Neural cell (in vitro differentiated cells): ENCODE results near the gene AIF1. TPM values are rescaled to one million over a fixed set of nuclear protein-coding genes. Genes with fewer than 3 reads are reported as not detected.

Experiments used
- H2AFZ ChIP-seq: fragments of 200-600, 300-800 bp; sonication (generic), shearing (Covaris generic); 2 replicates; pipeline ENCODE4 v1.6.0; 2014; ENCODE audit warnings: low read depth, mild to moderate bottlenecking, antibody characterized with exemption, low read length, moderate library complexity
- H3F3A ChIP-seq: fragments of 200-600 bp; shearing (Covaris generic); 2 replicates; pipeline ENCODE4 v1.6.1; 2016; ENCODE audit warnings: mild to moderate bottlenecking, moderate library complexity, mixed read lengths, antibody characterized with exemption, low read length; ENCODE audit not compliant: insufficient read depth, poor library complexity, severe bottlenecking
- H3K27ac ChIP-seq: fragments of 200-600, 300-800 bp; sonication (generic), shearing (Covaris generic); 2 replicates; pipeline ENCODE4 v1.5.1; 2014; ENCODE audit warnings: mild to moderate bottlenecking, low read length, moderate library complexity
- H3K27me3 ChIP-seq: fragments of 300-800, 200-600 bp; sonication (generic), shearing (Covaris generic); 2 replicates; pipeline ENCODE4 v1.6.0; 2014; ENCODE audit warnings: mild to moderate bottlenecking, low read depth, low read length, moderate library complexity; ENCODE audit not compliant: insufficient read depth
- H3K36me3 ChIP-seq: fragments of 300-800, 200-600 bp; sonication (generic), shearing (Covaris generic); 2 replicates; pipeline ENCODE4 v1.5.1; 2014; ENCODE audit warnings: mild to moderate bottlenecking, antibody characterized with exemption, low read length, moderate library complexity; ENCODE audit not compliant: insufficient read depth
- H3K4me2 ChIP-seq: fragments of 300-800, 200-600 bp; sonication (generic), shearing (Covaris generic); 2 replicates; pipeline ENCODE4 v1.6.0; 2014; ENCODE audit warnings: mild to moderate bottlenecking, low read length
- H3K4me3 ChIP-seq: fragments of 300-800, 200-600 bp; sonication (generic), shearing (Covaris generic); 2 replicates; pipeline ENCODE4 v1.5.1; 2014; ENCODE audit warnings: mild to moderate bottlenecking, low read length, moderate library complexity
- H3K79me2 ChIP-seq: fragments of 200-600 bp; shearing (Covaris generic); replicated peaks from 2 replicates; pipeline ENCODE4 v1.6.0; 2014; ENCODE audit warnings: mild to moderate bottlenecking, low read length, moderate library complexity; ENCODE audit not compliant: insufficient read depth
- H3K9ac ChIP-seq: fragments of 300-800, 200-600 bp; sonication (generic), shearing (Covaris generic); 2 replicates; pipeline ENCODE4 v1.6.1; 2016; ENCODE audit warnings: mild to moderate bottlenecking, low read length, mixed read lengths
- H3K9me2 ChIP-seq: fragments of 200-600 bp; shearing (Covaris generic); 2 replicates; pipeline ENCODE4 v1.6.1; 2016; ENCODE audit warnings: mild to moderate bottlenecking, low read length, mixed read lengths; ENCODE audit not compliant: insufficient read depth
- H3K9me3 ChIP-seq: fragments of 200-600, 300-800 bp; sonication (generic), shearing (Covaris generic); 2 replicates; pipeline ENCODE4 v1.6.1; 2016; ENCODE audit warnings: mild to moderate bottlenecking, mixed run types, low read length, moderate library complexity, mixed read lengths
- H4K20me1 ChIP-seq: fragments of 200-600 bp; shearing (Covaris generic); 2 replicates; pipeline ENCODE4 v1.6.1; 2016; ENCODE audit warnings: mild to moderate bottlenecking, mixed run types; ENCODE audit not compliant: insufficient read depth
- EP300 ChIP-seq: fragments of 450-650 bp; conservative IDR thresholded peaks from 2 replicates; pipeline ENCODE4 v1.6.1; 2014; ENCODE audit warnings: antibody characterized with exemption, mild to moderate bottlenecking, moderate library complexity; ENCODE audit not compliant: poor library complexity, severe bottlenecking
- EZH2 ChIP-seq: fragments of 200-600, 300-800 bp; shearing (Covaris generic), sonication (generic); IDR thresholded peaks from 2 replicates; pipeline ENCODE4 v1.6.1; 2014; ENCODE audit warnings: antibody characterized with exemption, low read length, borderline replicate concordance, mild to moderate bottlenecking; ENCODE audit not compliant: insufficient read depth, poor library complexity, severe bottlenecking
- MXI1 ChIP-seq: fragments of 450-650 bp; conservative IDR thresholded peaks from 2 replicates; pipeline ENCODE4 v1.6.1; 2014; ENCODE audit warnings: antibody characterized with exemption, mild to moderate bottlenecking; ENCODE audit not compliant: poor library complexity, severe bottlenecking
- POLR2AphosphoS5 ChIP-seq: IDR thresholded peaks from 2 replicates; pipeline ENCODE4 v1.6.1; 2012
- RAD21 ChIP-seq: fragments of 450-650 bp; conservative IDR thresholded peaks from 2 replicates; pipeline ENCODE4 v1.6.1; 2014; ENCODE audit warnings: antibody characterized with exemption, mild to moderate bottlenecking, moderate library complexity
- SMC3 ChIP-seq: fragments of 450-650 bp; conservative IDR thresholded peaks from 2 replicates; pipeline ENCODE4 v1.6.1; 2014; ENCODE audit warnings: antibody characterized with exemption, mild to moderate bottlenecking, moderate library complexity; ENCODE audit not compliant: poor library complexity
- TAF1 ChIP-seq: IDR thresholded peaks from 2 replicates; pipeline ENCODE4 v1.6.1; 2012; ENCODE audit warnings: low read depth
- polyA plus RNA-seq: library from polyadenylated mRNA; depleted of rRNA; stranded (reverse); fragments of >200 nt; gene quantifications from 2 replicates; pipeline ENCODE4 v1.2.3, GENCODE V29; 2014
- TF ChIP-seq, protein P1 (sequence below): fragments of 450-650 bp; IDR thresholded peaks from 2 replicates; pipeline ENCODE4 v1.5.1; 2014; ENCODE audit warnings: antibody characterized with exemption, mild to moderate bottlenecking, moderate library complexity; ENCODE audit not compliant: poor library complexity, severe bottlenecking
- TF ChIP-seq, protein P2 (sequence below): IDR thresholded peaks from 2 replicates; pipeline ENCODE4 v1.6.1; 2012; ENCODE audit warnings: borderline replicate concordance

The AIF1 gene
- polyA plus RNA-seq, 1 donor from 2014 or later = not detected

DNA sequence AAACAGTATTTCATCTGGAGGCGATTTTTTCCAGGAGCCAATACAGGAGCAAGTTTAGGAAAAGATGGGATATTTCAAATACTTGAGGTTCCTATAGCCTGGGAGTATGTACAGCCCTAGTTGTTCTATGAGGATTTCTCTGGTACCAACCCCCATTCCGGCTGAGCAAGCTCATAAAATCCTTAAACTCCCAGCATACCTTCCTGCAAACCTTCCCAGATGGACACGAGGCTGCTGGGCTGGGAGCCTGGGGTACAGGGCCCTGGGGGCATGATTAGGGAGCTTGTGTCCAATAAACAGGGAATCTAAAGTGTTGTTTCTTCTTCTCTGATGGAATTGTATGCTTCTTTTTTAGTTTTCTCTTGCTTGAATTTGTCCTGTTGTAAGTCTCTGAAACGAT, 7.0 kb downstream of the AIF1 start:
- H3K36me3 ChIP-seq = peaks cover 5% of the 10 kb centered on the region
- H3F3A ChIP-seq = no peaks in the 10 kb centered on the region
- H3K9me3 ChIP-seq = no peaks in the 10 kb centered on the region
- H2AFZ ChIP-seq = no peak overlapping the region
- H3K4me3 ChIP-seq = peak overlapping the region; percentile 93
- H3K27me3 ChIP-seq = no peaks in the 10 kb centered on the region
- no peaks in the 10 kb centered on the region for H3K9me2 ChIP-seq
- TF ChIP-seq TAF1 (no peak), EZH2 (no peak), POLR2AphosphoS5 (no peak), SMC3 (no peak), RAD21 (no peak), MXI1 (no peak), EP300 (no peak)
- H3K79me2 ChIP-seq = peaks cover 49% of the 10 kb centered on the region
- H3K4me2 ChIP-seq = peak overlapping the region; percentile 100
- H3K9ac ChIP-seq = peak overlapping the region; percentile 100
- H4K20me1 ChIP-seq = no peaks in the 10 kb centered on the region
- H3K27ac ChIP-seq = peak overlapping the region; percentile 99

DNA sequence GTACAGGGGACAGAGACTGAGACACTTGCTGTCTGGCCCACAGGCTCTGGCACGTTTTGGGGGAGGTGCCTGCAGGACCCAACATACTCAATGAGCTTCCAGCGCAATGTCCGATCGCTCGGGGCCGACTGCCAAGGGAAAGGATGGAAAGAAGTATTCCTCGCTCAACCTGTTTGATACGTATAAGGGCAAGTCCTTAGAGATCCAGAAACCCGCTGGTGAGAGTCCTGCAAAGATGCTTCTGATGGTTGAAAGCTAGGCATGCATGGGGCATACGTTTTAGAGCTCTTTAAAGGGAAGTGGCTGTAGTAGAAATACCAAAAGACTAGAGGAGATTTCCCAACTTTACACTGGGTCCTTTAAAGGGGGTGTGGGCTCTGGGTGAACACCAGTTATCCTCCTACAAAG, 7.7 kb downstream of the AIF1 start:
- H3K27ac ChIP-seq = peak overlapping the region; percentile 99
- peaks cover 5% of the 10 kb centered on the region for H3K36me3 ChIP-seq
- peak overlapping the region; percentile 93 for H3K4me3 ChIP-seq
- H3K9me3 ChIP-seq = no peaks in the 10 kb centered on the region
- no peak overlapping the region for H2AFZ ChIP-seq
- H4K20me1 ChIP-seq = no peaks in the 10 kb centered on the region
- H3F3A ChIP-seq = no peaks in the 10 kb centered on the region
- H3K4me2 ChIP-seq = peak overlapping the region; percentile 100
- peak overlapping the region; percentile 100 for H3K9ac ChIP-seq
- H3K79me2 ChIP-seq = peaks cover 51% of the 10 kb centered on the region
- TF ChIP-seq SMC3 (no peak), EP300 (no peak), RAD21 (no peak), TAF1 (no peak), POLR2AphosphoS5 (no peak), MXI1 (no peak), EZH2 (no peak)
- TF ChIP-seq, protein P1, sequence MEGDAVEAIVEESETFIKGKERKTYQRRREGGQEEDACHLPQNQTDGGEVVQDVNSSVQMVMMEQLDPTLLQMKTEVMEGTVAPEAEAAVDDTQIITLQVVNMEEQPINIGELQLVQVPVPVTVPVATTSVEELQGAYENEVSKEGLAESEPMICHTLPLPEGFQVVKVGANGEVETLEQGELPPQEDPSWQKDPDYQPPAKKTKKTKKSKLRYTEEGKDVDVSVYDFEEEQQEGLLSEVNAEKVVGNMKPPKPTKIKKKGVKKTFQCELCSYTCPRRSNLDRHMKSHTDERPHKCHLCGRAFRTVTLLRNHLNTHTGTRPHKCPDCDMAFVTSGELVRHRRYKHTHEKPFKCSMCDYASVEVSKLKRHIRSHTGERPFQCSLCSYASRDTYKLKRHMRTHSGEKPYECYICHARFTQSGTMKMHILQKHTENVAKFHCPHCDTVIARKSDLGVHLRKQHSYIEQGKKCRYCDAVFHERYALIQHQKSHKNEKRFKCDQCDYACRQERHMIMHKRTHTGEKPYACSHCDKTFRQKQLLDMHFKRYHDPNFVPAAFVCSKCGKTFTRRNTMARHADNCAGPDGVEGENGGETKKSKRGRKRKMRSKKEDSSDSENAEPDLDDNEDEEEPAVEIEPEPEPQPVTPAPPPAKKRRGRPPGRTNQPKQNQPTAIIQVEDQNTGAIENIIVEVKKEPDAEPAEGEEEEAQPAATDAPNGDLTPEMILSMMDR = no peak
- TF ChIP-seq, protein P2, sequence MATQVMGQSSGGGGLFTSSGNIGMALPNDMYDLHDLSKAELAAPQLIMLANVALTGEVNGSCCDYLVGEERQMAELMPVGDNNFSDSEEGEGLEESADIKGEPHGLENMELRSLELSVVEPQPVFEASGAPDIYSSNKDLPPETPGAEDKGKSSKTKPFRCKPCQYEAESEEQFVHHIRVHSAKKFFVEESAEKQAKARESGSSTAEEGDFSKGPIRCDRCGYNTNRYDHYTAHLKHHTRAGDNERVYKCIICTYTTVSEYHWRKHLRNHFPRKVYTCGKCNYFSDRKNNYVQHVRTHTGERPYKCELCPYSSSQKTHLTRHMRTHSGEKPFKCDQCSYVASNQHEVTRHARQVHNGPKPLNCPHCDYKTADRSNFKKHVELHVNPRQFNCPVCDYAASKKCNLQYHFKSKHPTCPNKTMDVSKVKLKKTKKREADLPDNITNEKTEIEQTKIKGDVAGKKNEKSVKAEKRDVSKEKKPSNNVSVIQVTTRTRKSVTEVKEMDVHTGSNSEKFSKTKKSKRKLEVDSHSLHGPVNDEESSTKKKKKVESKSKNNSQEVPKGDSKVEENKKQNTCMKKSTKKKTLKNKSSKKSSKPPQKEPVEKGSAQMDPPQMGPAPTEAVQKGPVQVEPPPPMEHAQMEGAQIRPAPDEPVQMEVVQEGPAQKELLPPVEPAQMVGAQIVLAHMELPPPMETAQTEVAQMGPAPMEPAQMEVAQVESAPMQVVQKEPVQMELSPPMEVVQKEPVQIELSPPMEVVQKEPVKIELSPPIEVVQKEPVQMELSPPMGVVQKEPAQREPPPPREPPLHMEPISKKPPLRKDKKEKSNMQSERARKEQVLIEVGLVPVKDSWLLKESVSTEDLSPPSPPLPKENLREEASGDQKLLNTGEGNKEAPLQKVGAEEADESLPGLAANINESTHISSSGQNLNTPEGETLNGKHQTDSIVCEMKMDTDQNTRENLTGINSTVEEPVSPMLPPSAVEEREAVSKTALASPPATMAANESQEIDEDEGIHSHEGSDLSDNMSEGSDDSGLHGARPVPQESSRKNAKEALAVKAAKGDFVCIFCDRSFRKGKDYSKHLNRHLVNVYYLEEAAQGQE = no peak
- H3K27me3 ChIP-seq = no peaks in the 10 kb centered on the region
- no peaks in the 10 kb centered on the region for H3K9me2 ChIP-seq
